Heart left ventricle (tissue), 16 donors: ENCODE results near the gene PHLPP2. TPM values are rescaled to one million over a fixed set of nuclear protein-coding genes. Genes with fewer than 3 reads are reported as not detected.

Experiments used
- ATAC-seq, 4 donors: fragments of 200-7000 bp; cut with Tn5 transposase; one replicate each; pipeline ENCODE4 v1.9.1; 2020 to 2022; ENCODE audit warnings: moderate library complexity in 4 of 4, mild to moderate bottlenecking in 3 of 4, moderate number of reproducible peaks in 1 of 4
- DNase-seq, 5 donors: peaks; one replicate each; pipeline ENCODE4 v3.0.0-alpha.2; 2020
- H3K27ac ChIP-seq, 12 donors: fragments of 200-600 bp; sonication (generic) in 4 of 12; one replicate each; pipeline versions ENCODE4 v1.5.0 to v1.8.0; 2016 to 2022; ENCODE audit warnings: mild to moderate bottlenecking in 2 of 12
- H3K27me3 ChIP-seq, 9 donors: fragments of 200-600 bp; sonication (generic) in 2 of 9; one replicate each; pipeline versions ENCODE4 v1.5.1 to v1.8.0; 2016 to 2022; ENCODE audit warnings: mild to moderate bottlenecking in 3 of 9
- H3K36me3 ChIP-seq, 9 donors: fragments of 200-600 bp; sonication (generic) in 2 of 9; one replicate each; pipeline versions ENCODE4 v1.5.0 to v1.8.0; 2018 to 2022; ENCODE audit warnings: mild to moderate bottlenecking in 2 of 9
- H3K4me1 ChIP-seq, 12 donors: fragments of 200-600 bp; sonication (generic) in 4 of 12; one replicate each; pipeline versions ENCODE4 v1.5.0 to v1.8.0; 2016 to 2022; ENCODE audit warnings: mild to moderate bottlenecking in 3 of 12
- H3K4me3 ChIP-seq, 12 donors: fragments of 200-600 bp; sonication (generic) in 4 of 12; one replicate each; pipeline versions ENCODE4 v1.5.0 to v1.8.0; 2017 to 2022; ENCODE audit warnings: mild to moderate bottlenecking in 9 of 12, moderate library complexity in 4 of 12
- H3K9me3 ChIP-seq, 12 donors: fragments of 200-600 bp; sonication (generic) in 4 of 12; one replicate each; pipeline versions ENCODE4 v1.5.0 to v1.8.0; 2016 to 2022; ENCODE audit warnings: mild to moderate bottlenecking in 1 of 12
- CTCF ChIP-seq, 12 donors: fragments of 200-600 bp; sonication (generic) in 4 of 12; IDR thresholded peaks; one replicate each; pipeline versions ENCODE4 v1.5.0 to v1.8.0; 2018 to 2022; ENCODE audit warnings: antibody characterized with exemption in 12 of 12, mild to moderate bottlenecking in 5 of 12
- POLR2A ChIP-seq, 2 donors: fragments of 450-650 bp; IDR thresholded peaks; one replicate each; pipeline ENCODE4 v1.6.1; 2017; ENCODE audit warnings: antibody characterized with exemption in 2 of 2, mild to moderate bottlenecking in 2 of 2, moderate library complexity in 2 of 2
- WGBS, 4 donors: extraction: QIAGEN DNeasy Blood & Tissue Kit in 2 of 4; methylation state at CpG; one replicate each; pipeline versions ENCODE4 v1.1.5 to v1.1.7; 2013 to 2018; 5-methylcytosine and 5-hydroxymethylcytosine counted together
- intact Hi-C, 10 donors: fragments of 100-400 bp; cut with DNase I; formaldehyde crosslinking; loops; one replicate each; pipeline versions ENCODE4 v1.11.1 to v1.14.2; 2022
- polyA plus RNA-seq, 2 donors: library from polyadenylated mRNA; stranded (reverse); fragments of 200-250 nt; gene quantifications; one replicate each; pipeline ENCODE4 v1.2.3, GENCODE V29; 2013
- total RNA-seq, 9 donors: library from RNA; depleted of rRNA in 2 of 9; stranded (reverse); fragments of >200 nt in 2 of 9; fragmentation: NEBNext Ultra II Directional in 3 of 9; extraction: Animal tissue kit (Norgen Biotek cat#: 25700) in 3 of 9; gene quantifications; one replicate each; pipeline versions ENCODE4 v1.1.0 to v1.2.4, GENCODE V29; 2016 to 2023
- donor health status: ischemic (EF 13 %, LVEDD 7.1; RV severe dilation, severe dysfunction).
- donor health status: healthy with polysubstance abuse.
- donor health status: DM: no; HTN: yes; CAD: no.
- donor health status: DM: no; HTN: no; CAD: no.
- donor health status: ischemic (EF 25% LVEDD 6.9; RV normal size, moderate dysfunction).
- donor health status: ischemic (EF 25% LVEDD 5.7; RV mildly dilated, moderate dysfunction).
- donor health status: healthy.
- donor health status: DM: yes; HTN: yes; CAD: no.
- donor health status: ischemic (EF 35%, LVEDD 5.7; RV mildly dilated, moderate dysfunction).
- donor health status: nonischemic (EF 11% LVEDD 7.7; RV severe dilation, severe dysfunction).
- donor health status: DM: yes; HTN: yes; CAD: no.
- donor health status: PGD.
- donor health status: ischemic (EF 29% LVEDD 5.4; RV normal size, mild dysfunction).
- donor health status: nonischemic (EF 23%, LVEDD 6.1; RV moderate dilation, normal function).

The PHLPP2 gene
- total and polyA plus RNA-seq, 11 donors: 0.99 to 7.4 (median 3.1) TPM

GRCh38 chr16:71700831-71701230 lies 23.7 kb downstream of the PHLPP2 start:
- intact Hi-C loops: no loop called here
- DNase-seq (no peak), ATAC-seq (no peak)
- Histone ChIP-seq H3K4me1 (peaks cover 0 to 5% (median 0%) of the 10 kb centered on the region in 12 donors), H3K4me3 (no peak overlapping the region), H3K27ac (no peak overlapping the region), H3K36me3 (peaks cover 0 to 36% (median 9%) of the 10 kb centered on the region in 9 donors), H3K27me3 (no peaks in the 10 kb centered on the region), H3K9me3 (no peaks in the 10 kb centered on the region)
- whole genome bisulfite sequencing, 4 donors: 90 to 96% (median 96%) methylated on average over 4 of the region's 4 CpGs
- no peak for TF ChIP-seq CTCF (IDR thresholded peaks at IDR 0.05)
- no peak for TF ChIP-seq POLR2A (IDR thresholded peaks at IDR 0.05)

- ATAC-seq: no peak
- Histone ChIP-seq H3K36me3 (peaks cover 0 to 34% (median 9%) of the 10 kb centered on the region in 9 donors), H3K4me1 (peaks cover 0 to 5% (median 0%) of the 10 kb centered on the region in 12 donors), H3K4me3 (no peak overlapping the region), H3K9me3 (no peaks in the 10 kb centered on the region), H3K27ac (no peak overlapping the region), H3K27me3 (no peaks in the 10 kb centered on the region)
- no peak for DNase-seq
- intact Hi-C loops: no loop called here
- no peak for TF ChIP-seq POLR2A (IDR thresholded peaks at IDR 0.05)
- no peak for TF ChIP-seq CTCF (IDR thresholded peaks at IDR 0.05)
- 76 to 91% (median 91%) methylated on average over 3 of the region's 3 CpGs for WGBS, 4 donors
Measured at GRCh38 chr16:71698491-71698890, 26.0 kb downstream of the PHLPP2 start.

GRCh38 chr16:71693164-71693563 lies 31.3 kb downstream of the PHLPP2 start:
- intact Hi-C loops: no loop called here
- DNase-seq: no peak
- Histone ChIP-seq H3K27ac (no peak overlapping the region), H3K4me3 (no peak overlapping the region), H3K27me3 (no peaks in the 10 kb centered on the region), H3K9me3 (no peaks in the 10 kb centered on the region), H3K4me1 (peaks cover 0 to under 1% (median 0%) of the 10 kb centered on the region in 12 donors), H3K36me3 (peaks cover 0 to 39% (median 18%) of the 10 kb centered on the region in 9 donors)
- TF ChIP-seq POLR2A (IDR thresholded peaks at IDR 0.05): no peak
- no peak for TF ChIP-seq CTCF (IDR thresholded peaks at IDR 0.05)
- no peak for ATAC-seq
- WGBS, 4 donors: 92 to 100% (median 98%) methylated on average over 5 of the region's 5 CpGs

GRCh38 chr16:71689901-71690300 lies 34.6 kb downstream of the PHLPP2 start:
- DNase-seq: no peak
- intact Hi-C loops: no loop called here
- no peaks in the 10 kb centered on the region for H3K4me1 ChIP-seq
- no peaks in the 10 kb centered on the region for H3K27me3 ChIP-seq
- H3K36me3 ChIP-seq: peaks cover 0 to 66% (median 31%) of the 10 kb centered on the region in 9 donors
- no peak for TF ChIP-seq CTCF (IDR thresholded peaks at IDR 0.05)
- TF ChIP-seq POLR2A (IDR thresholded peaks at IDR 0.05): no peak
- no peak for ATAC-seq
- H3K27ac ChIP-seq: no peak overlapping the region
- WGBS, 4 donors: 0 to 64% (median 0%) methylated on average over 1 of the region's 1 CpG
- H3K9me3 ChIP-seq: no peaks in the 10 kb centered on the region
- H3K4me3 ChIP-seq: no peak overlapping the region
